GM12865 (cell line): Measurements from ENCODE around the gene PPFIBP1.

ENCODE experiments used
- DNase-seq: peaks from one replicate; pipeline ENCODE4 v3.0.0; 2010; ENCODE audit warnings: low read depth
- H3K4me3 ChIP-seq: 2 replicates; pipeline ENCODE4 v1.5.1; 2011; ENCODE audit warnings: mild to moderate bottlenecking, low read depth, low read length, control low read depth
- TF ChIP-seq, protein P1 (sequence below): IDR thresholded peaks from 2 replicates; pipeline ENCODE4 v1.5.1; 2011; ENCODE audit warnings: low read length, control low read depth, low read depth, inconsistent platforms; ENCODE audit not compliant: insufficient read depth; ENCODE audit errors: missing control alignments

Gene PPFIBP1

GRCh38 chr12:27602516-27602915 lies 78.5 kb downstream of the PPFIBP1 start:
- TF ChIP-seq, protein P1, sequence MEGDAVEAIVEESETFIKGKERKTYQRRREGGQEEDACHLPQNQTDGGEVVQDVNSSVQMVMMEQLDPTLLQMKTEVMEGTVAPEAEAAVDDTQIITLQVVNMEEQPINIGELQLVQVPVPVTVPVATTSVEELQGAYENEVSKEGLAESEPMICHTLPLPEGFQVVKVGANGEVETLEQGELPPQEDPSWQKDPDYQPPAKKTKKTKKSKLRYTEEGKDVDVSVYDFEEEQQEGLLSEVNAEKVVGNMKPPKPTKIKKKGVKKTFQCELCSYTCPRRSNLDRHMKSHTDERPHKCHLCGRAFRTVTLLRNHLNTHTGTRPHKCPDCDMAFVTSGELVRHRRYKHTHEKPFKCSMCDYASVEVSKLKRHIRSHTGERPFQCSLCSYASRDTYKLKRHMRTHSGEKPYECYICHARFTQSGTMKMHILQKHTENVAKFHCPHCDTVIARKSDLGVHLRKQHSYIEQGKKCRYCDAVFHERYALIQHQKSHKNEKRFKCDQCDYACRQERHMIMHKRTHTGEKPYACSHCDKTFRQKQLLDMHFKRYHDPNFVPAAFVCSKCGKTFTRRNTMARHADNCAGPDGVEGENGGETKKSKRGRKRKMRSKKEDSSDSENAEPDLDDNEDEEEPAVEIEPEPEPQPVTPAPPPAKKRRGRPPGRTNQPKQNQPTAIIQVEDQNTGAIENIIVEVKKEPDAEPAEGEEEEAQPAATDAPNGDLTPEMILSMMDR, result no peak
- no peak overlapping the region for H3K4me3 ChIP-seq
- no peak for DNase-seq

- TF ChIP-seq, protein P1, result no peak
- no peak for DNase-seq
- no peak overlapping the region for H3K4me3 ChIP-seq
Measured at GRCh38 chr12:27604431-27604830, 80.4 kb downstream of the PPFIBP1 start.

GRCh38 chr12:27606986-27607385 lies 83.0 kb downstream of the PPFIBP1 start:
- DNase-seq, result no peak
- TF ChIP-seq, protein P1, result no peak
- no peak overlapping the region for H3K4me3 ChIP-seq

DNA sequence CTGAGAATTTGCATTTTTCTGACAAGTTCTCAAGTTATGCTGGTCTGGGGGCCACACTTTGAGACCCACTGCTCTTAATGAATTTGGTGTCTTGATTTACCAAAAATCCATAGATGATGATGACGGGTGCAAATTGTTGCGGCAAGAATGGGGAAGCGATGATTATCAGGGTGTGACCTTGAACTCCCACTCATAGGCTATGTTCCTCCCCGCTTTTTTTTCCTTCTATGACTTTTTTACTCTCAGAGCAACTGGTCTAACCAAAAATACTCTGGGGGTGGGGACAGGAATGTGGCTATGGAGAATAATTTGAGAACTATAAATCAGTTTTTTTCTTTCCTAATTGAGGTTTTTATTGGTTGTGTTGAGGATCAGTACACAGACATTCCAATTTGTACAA lies 83.6 kb downstream of the PPFIBP1 start:
- no peak overlapping the region for H3K4me3 ChIP-seq
- TF ChIP-seq, protein P1, result no peak
- DNase-seq, result no peak

DNA sequence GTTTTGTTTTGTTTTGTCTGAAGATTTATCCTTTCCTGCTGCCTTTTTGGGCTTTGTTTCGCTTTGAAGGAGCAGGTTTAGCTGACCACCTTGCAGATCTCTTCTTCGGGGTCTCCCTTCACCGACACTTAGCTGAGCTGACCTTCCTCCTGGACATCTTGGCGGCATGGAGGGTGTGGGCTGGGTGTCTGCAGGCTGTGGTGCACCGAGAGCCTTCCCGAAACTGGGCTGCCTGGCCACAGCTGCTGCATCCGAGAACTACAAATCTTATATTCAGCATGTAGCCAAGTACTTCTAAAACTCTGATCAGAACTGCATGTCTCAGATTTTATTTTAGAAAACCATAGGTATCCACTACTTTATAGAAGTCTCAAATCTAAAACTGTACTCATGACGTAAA lies 84.9 kb downstream of the PPFIBP1 start:
- TF ChIP-seq, protein P1, result no peak
- H3K4me3 ChIP-seq, result no peak overlapping the region
- no peak for DNase-seq

- no peak overlapping the region for H3K4me3 ChIP-seq
- DNase-seq, result no peak
- TF ChIP-seq, protein P1, result no peak
Measured at GRCh38 chr12:27610374-27610773, 86.4 kb downstream of the PPFIBP1 start.

- TF ChIP-seq, protein P1, result no peak
- no peak overlapping the region for H3K4me3 ChIP-seq
- DNase-seq, result no peak
Measured at GRCh38 chr12:27614386-27614785, 90.4 kb downstream of the PPFIBP1 start.
